ENCODE measurements around the gene NPLOC4. TPM values are rescaled to one million over a fixed set of nuclear protein-coding genes. Genes with fewer than 3 reads are reported as not detected.
A peak's percentile ranks its signal among the peaks of the same experiment; 100 is the strongest.

Gene NPLOC4
- total and polyA plus RNA-seq, 2 of the 13 experiments (the other 11 are each of a cell fraction or from before 2014, with no cell fraction given) = 57.0 to 97.0 TPM

DNA sequence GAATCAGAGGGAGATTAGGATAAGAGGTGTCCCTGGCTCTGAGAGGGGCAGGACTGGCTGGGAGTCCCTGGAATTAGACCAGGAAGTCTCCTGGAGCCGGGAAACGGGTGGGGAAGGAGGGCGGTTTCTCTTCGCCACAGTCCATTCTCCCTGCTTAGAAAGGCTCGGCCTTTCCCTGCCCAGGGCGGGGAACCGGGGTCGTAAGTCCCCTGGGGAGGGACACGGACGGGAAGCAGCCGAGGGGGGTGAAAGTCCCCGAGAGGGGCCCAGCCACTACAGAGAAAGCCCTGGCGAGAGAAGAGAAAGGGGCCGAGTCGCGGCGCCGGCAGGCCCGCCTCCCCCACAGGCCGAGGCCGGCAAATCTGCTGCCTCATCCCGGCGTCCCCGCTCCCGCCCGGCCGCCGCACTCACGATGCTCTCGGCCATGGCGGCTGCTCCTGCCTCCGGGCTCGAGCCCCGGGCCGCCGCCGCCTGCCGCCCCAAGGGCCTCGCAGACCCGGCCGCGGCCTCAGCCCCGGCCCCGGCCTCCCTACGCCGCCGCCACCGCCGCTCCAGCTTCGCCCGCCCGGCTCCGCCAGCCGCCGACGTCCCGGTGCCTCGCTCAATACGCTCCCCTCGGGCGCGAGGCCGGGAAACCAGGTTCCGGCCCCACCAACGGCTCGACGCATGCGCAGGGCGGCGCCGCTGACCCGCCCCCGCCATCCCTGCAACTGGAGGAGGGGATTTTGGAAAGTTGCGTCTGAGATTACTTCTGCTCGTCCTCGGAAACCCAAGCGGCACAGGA is at the start of gene NPLOC4, which contains the start of gene TSPAN10 (continued):
- TF ChIP-seq ZHX2 (IDR thresholded peaks at IDR 0.05; ENCODE audit: low read depth) (peak; percentile 92), ZHX2 (CRISPR knock-in tag; IDR thresholded peaks at IDR 0.05; ENCODE audit: borderline replicate concordance) (peak; percentile 81; the same call in 1 of the 2 replicates), ZBED4 (CRISPR knock-in tag; IDR thresholded peaks at IDR 0.05; ENCODE audit: borderline replicate concordance) (no peak), ZNF558 (CRISPR knock-in tag; IDR thresholded peaks at IDR 0.05; ENCODE audit: borderline replicate concordance) (peak; percentile 73; the same call in 1 of the 2 replicates), ZFP36 (IDR thresholded peaks at IDR 0.05; ENCODE audit: borderline replicate concordance, low read depth, low read length, partially characterized antibody) (no peak), ZNF350 (CRISPR knock-in tag; IDR thresholded peaks at IDR 0.05; ENCODE audit: borderline replicate concordance, low read depth) (no peak), ZSCAN20 (CRISPR knock-in tag; IDR thresholded peaks at IDR 0.05; ENCODE audit: borderline replicate concordance) (peak; percentile 70; the same call in 1 of the 2 replicates), ZFAT (CRISPR knock-in tag; conservative IDR thresholded peaks at IDR 0.05) (no peak), MTA1 (CRISPR knock-in tag; IDR thresholded peaks at IDR 0.05; ENCODE audit: borderline replicate concordance) (no peak), ZNF891 (CRISPR knock-in tag; IDR thresholded peaks at IDR 0.05) (no peak), ZNF580 (CRISPR knock-in tag; IDR thresholded peaks at IDR 0.05; ENCODE audit: borderline replicate concordance, low read depth) (peak; percentile 95), CC2D1A (CRISPR knock-in tag; IDR thresholded peaks at IDR 0.05) (no peak), ZNF543 (CRISPR knock-in tag; IDR thresholded peaks at IDR 0.05) (no peak)
- TF ChIP-seq, protein P1, sequence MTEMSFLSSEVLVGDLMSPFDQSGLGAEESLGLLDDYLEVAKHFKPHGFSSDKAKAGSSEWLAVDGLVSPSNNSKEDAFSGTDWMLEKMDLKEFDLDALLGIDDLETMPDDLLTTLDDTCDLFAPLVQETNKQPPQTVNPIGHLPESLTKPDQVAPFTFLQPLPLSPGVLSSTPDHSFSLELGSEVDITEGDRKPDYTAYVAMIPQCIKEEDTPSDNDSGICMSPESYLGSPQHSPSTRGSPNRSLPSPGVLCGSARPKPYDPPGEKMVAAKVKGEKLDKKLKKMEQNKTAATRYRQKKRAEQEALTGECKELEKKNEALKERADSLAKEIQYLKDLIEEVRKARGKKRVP (CRISPR knock-in tag; IDR thresholded peaks at IDR 0.05) = peak in 1 of 2 experiments; percentile 63; a peak in 1 of 4 replicates

Measured in HepG2 (cell line).